K562 (cell line): ENCODE data around the gene ADAMTSL2. TPM values are rescaled to one million over a fixed set of nuclear protein-coding genes. Genes with fewer than 3 reads are reported as not detected.
A peak's percentile ranks its signal among the peaks of the same experiment; 100 is the strongest.

Source experiments
- ATF1 ChIP-seq, 2 experiments: fragments of 450-650 bp in 1 of 2; IDR thresholded peaks; 2 replicates each; pipeline ENCODE4 v1.6.1; 2016; ENCODE audit warnings: missing compliant biosample characterization in 1 of 2, missing genetic modification characterization in 1 of 2
- C11orf30 ChIP-seq: fragments of 450-650 bp; IDR thresholded peaks from 2 replicates; pipeline ENCODE4 v1.6.1; 2016; ENCODE audit warnings: low read depth, mild to moderate bottlenecking
- CSDE1 ChIP-seq, 2 experiments: fragments of 450-650 bp; IDR thresholded peaks; 2 replicates each; pipeline ENCODE4 v1.6.1; 2016; ENCODE audit warnings: mild to moderate bottlenecking in 1 of 2
- ELK3 ChIP-seq: fragments of 450-650 bp; formaldehyde crosslinking; IDR thresholded peaks from 2 replicates; pipeline ENCODE4 v1.4.0; 2020; ENCODE audit warnings: mild to moderate bottlenecking
- FOXJ2 ChIP-seq: fragments of 200-800 bp; sonication (Bioruptor generic); IDR thresholded peaks from 2 replicates; pipeline ENCODE4 v1.6.1; 2016; ENCODE audit warnings: missing genetic modification characterization, missing compliant biosample characterization
- HMBOX1 ChIP-seq: sonication (generic); IDR thresholded peaks from 2 replicates; pipeline ENCODE4 v1.6.1; 2016
- JUN ChIP-seq, 2 experiments: sonication (generic) in 1 of 2; formaldehyde crosslinking in 1 of 2; IDR thresholded peaks; 2 replicates each; pipeline versions ENCODE4 v1.6.1 to v1.8.0; 2012 to 2022; ENCODE audit warnings: borderline replicate concordance in 2 of 2, mild to moderate bottlenecking in 2 of 2, improper control_type of control experiment in 1 of 2, low read depth in 1 of 2, low read length in 1 of 2, missing genetic modification reagents in 1 of 2
- KAT8 ChIP-seq: fragments of 450-650 bp; IDR thresholded peaks from 2 replicates; pipeline ENCODE4 v1.6.1; 2016; ENCODE audit warnings: low read depth, mild to moderate bottlenecking
- MAFG ChIP-seq: fragments of 450-650 bp; conservative IDR thresholded peaks from 2 replicates; pipeline ENCODE4 v1.6.1; 2016; ENCODE audit warnings: missing genetic modification characterization, missing compliant biosample characterization
- NFE2L1 ChIP-seq: fragments of 450-650 bp; IDR thresholded peaks from 2 replicates; pipeline ENCODE4 v1.6.1; 2016; ENCODE audit warnings: missing genetic modification characterization, low read depth, mild to moderate bottlenecking, missing compliant biosample characterization, moderate library complexity, borderline replicate concordance
- NR4A1 ChIP-seq, 2 experiments: fragments of 250-450 bp in 1 of 2; fragments of 450-650 bp in 1 of 2; sonication (Bioruptor Pico) in 1 of 2; IDR thresholded peaks; 2 replicates each; pipeline versions ENCODE4 v1.4.0 to v1.6.1; 2016 to 2020; ENCODE audit warnings: mild to moderate bottlenecking in 2 of 2, missing compliant biosample characterization in 1 of 2, missing genetic modification characterization in 1 of 2, moderate library complexity in 1 of 2
- POLR2B ChIP-seq: fragments of 450-650 bp; IDR thresholded peaks from 2 replicates; pipeline ENCODE4 v1.6.1; 2018; ENCODE audit warnings: low read depth; ENCODE audit not compliant: partially characterized antibody
- POLR3A ChIP-seq: IDR thresholded peaks from 2 replicates; pipeline ENCODE4 v1.6.1; 2011; ENCODE audit warnings: borderline replicate concordance, mild to moderate bottlenecking, moderate library complexity; ENCODE audit not compliant: insufficient read length, insufficient read depth; ENCODE audit errors: extremely low read depth
- STAT6 ChIP-seq: sonication (generic); formaldehyde crosslinking; IDR thresholded peaks from 2 replicates; pipeline ENCODE4 v1.8.1; 2023; ENCODE audit warnings: mild to moderate bottlenecking, missing genetic modification reagents
- TAF9B ChIP-seq: fragments of 450-650 bp; IDR thresholded peaks from 2 replicates; pipeline ENCODE4 v1.6.1; 2018; ENCODE audit warnings: mild to moderate bottlenecking; ENCODE audit not compliant: partially characterized antibody
- ZFPM2 ChIP-seq: fragments of 250-450 bp; sonication (Bioruptor Pico); IDR thresholded peaks from 2 replicates; pipeline ENCODE4 v1.5.1; 2022; ENCODE audit warnings: mild to moderate bottlenecking
- ZHX1 ChIP-seq: fragments of 150-350 bp; conservative IDR thresholded peaks from 2 replicates; pipeline ENCODE4 v1.6.1; 2014; ENCODE audit warnings: low read length
- ZKSCAN8 ChIP-seq: fragments of 200-800 bp; sonication (Bioruptor generic); IDR thresholded peaks from 2 replicates; pipeline ENCODE4 v1.6.1; 2016; ENCODE audit warnings: missing genetic modification characterization, missing compliant biosample characterization
- ZNF232 ChIP-seq: sonication (generic); formaldehyde crosslinking; IDR thresholded peaks from 2 replicates; pipeline ENCODE4 v1.8.0; 2022; ENCODE audit warnings: mild to moderate bottlenecking, missing genetic modification reagents
- ZZZ3 ChIP-seq: fragments of 450-650 bp; IDR thresholded peaks from 2 replicates; pipeline ENCODE4 v1.6.1; 2016; ENCODE audit warnings: antibody characterized with exemption, mild to moderate bottlenecking, moderate library complexity
- polyA plus RNA-seq, 8 experiments: library from polyadenylated mRNA; depleted of rRNA in 4 of 8; stranded (reverse) in 5 of 8; unstranded in 3 of 8; fragments of >200 nt; fragmentation: Nextera tagmentation in 2 of 8; fragmentation: Illumina TruSeq in 1 of 8; extraction: Ambion mirVana in 2 of 8; extraction: Trizol in 1 of 8; gene quantifications; 2 replicates each; pipeline versions ENCODE4 v1.2.1 to v1.2.3, GENCODE V29; 2011 to 2014; ENCODE audit warnings: inconsistent platforms in 1 of 8, missing spikeins in 1 of 8
- total RNA-seq, 7 experiments: library from RNA; depleted of rRNA in 6 of 7; stranded (reverse); fragments of >200 nt in 6 of 7; fragmentation: Illumina TruSeq in 2 of 7; extraction: Trizol in 2 of 7; gene quantifications; 2 replicates each; pipeline versions ENCODE4 v1.2.1 to v1.2.3, GENCODE V29; 2011 to 2021; ENCODE audit warnings: low replicate concordance in 1 of 7

The ADAMTSL2 gene
- total and polyA plus RNA-seq, 9 of the 15 experiments (the other 6 are each of a cell fraction or from before 2014, with no cell fraction given) = 0.04 TPM; not detected in 8

GRCh38 chr9:133532937-133533668, 1.4 kb upstream of the ADAMTSL2 start (continued):
- no peak for TF ChIP-seq STAT6 (CRISPR knock-in tag)
- no peak for TF ChIP-seq ZNF232 (CRISPR knock-in tag)
- no peak for TF ChIP-seq C11orf30
- TF ChIP-seq ZHX1 = no peak
- TF ChIP-seq ZKSCAN8 = no peak
- TF ChIP-seq KAT8 = no peak
- no peak for TF ChIP-seq TAF9B
- TF ChIP-seq JUN (IDR thresholded peaks at IDR 0.05; ENCODE audit: borderline replicate concordance, low read depth, low read length) = 0 out of 2 replicates have a peak, but pooled peaks have one; percentile 25
- no peak for TF ChIP-seq JUN (CRISPR knock-in tag; IDR thresholded peaks at IDR 0.05; ENCODE audit: borderline replicate concordance)
- no peak for TF ChIP-seq NR4A1 (CRISPR knock-in tag; IDR thresholded peaks at IDR 0.05)
- TF ChIP-seq NR4A1 (tag; IDR thresholded peaks at IDR 0.05) = no peak
- TF ChIP-seq ATF1 (CRISPR knock-in tag; IDR thresholded peaks at IDR 0.05) = no peak
- TF ChIP-seq ATF1 (tag; IDR thresholded peaks at IDR 0.05) = no peak
- TF ChIP-seq HMBOX1 = peak; percentile 84
- no peak for TF ChIP-seq ELK3 (CRISPR knock-in tag)
- no peak for TF ChIP-seq NFE2L1 (tag)
- TF ChIP-seq FOXJ2 (tag) = no peak
- TF ChIP-seq ZFPM2 (CRISPR knock-in tag) = no peak
- no peak for TF ChIP-seq POLR3A
- TF ChIP-seq MAFG = no peak
- no peak for TF ChIP-seq CSDE1 (IDR thresholded peaks at IDR 0.05)
- no peak for TF ChIP-seq POLR2B
- TF ChIP-seq ZZZ3 = no peak
